Omental fat pad (tissue), 4 donors: ENCODE measurements around the gene STRIP1. TPM values are rescaled to one million over a fixed set of nuclear protein-coding genes. Genes with fewer than 3 reads are reported as not detected.

Experiments
- ATAC-seq: fragments of 150-250 bp; one replicate; pipeline ENCODE4 v1.9.1; 2016; ENCODE audit warnings: mild to moderate bottlenecking, moderate library complexity; ENCODE audit not compliant: low FRiP score
- DNase-seq: peaks from one replicate; pipeline ENCODE4 v3.0.0-alpha.2; 2019; ENCODE audit warnings: low spot score
- total RNA-seq, 4 donors: library from RNA; depleted of rRNA; stranded (reverse); fragments of >200 nt; gene quantifications; one replicate each; pipeline ENCODE4 v1.1.0, GENCODE V29; 2016
- TF ChIP-seq, protein P1 (sequence below), 3 donors: fragments of 450-650 bp; IDR thresholded peaks; one replicate each; pipeline ENCODE4 v1.5.1; 2016 to 2017; ENCODE audit warnings: antibody characterized with exemption in 3 of 3, mild to moderate bottlenecking in 3 of 3, moderate library complexity in 2 of 3

The STRIP1 gene
- total RNA-seq, 4 donors from 2014 or later: 36.7 to 50.7 (median 46.1) TPM

DNA sequence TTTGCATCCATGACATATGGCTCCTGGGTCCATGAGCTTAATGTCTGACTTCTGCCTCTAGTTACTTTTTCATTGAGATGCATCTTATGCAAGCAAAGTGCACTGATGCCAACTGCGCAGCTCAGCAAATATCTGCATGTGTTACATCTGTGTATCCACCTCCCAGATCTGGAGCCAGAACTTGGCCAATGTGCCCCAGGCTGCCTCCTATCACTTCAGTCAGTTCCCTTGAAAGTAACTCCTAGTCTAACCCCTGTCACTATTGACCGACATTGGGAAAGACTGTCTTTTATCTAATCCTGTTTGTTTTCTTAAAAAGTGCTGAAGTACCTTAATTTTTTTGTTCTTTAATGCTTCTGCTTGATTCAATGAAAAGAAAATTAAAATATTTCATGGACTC lies 58.6 kb downstream of the STRIP1 start:
- no peak for DNase-seq
- ATAC-seq: no peak
- TF ChIP-seq, protein P1, sequence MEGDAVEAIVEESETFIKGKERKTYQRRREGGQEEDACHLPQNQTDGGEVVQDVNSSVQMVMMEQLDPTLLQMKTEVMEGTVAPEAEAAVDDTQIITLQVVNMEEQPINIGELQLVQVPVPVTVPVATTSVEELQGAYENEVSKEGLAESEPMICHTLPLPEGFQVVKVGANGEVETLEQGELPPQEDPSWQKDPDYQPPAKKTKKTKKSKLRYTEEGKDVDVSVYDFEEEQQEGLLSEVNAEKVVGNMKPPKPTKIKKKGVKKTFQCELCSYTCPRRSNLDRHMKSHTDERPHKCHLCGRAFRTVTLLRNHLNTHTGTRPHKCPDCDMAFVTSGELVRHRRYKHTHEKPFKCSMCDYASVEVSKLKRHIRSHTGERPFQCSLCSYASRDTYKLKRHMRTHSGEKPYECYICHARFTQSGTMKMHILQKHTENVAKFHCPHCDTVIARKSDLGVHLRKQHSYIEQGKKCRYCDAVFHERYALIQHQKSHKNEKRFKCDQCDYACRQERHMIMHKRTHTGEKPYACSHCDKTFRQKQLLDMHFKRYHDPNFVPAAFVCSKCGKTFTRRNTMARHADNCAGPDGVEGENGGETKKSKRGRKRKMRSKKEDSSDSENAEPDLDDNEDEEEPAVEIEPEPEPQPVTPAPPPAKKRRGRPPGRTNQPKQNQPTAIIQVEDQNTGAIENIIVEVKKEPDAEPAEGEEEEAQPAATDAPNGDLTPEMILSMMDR (IDR thresholded peaks at IDR 0.05): no peak

DNA sequence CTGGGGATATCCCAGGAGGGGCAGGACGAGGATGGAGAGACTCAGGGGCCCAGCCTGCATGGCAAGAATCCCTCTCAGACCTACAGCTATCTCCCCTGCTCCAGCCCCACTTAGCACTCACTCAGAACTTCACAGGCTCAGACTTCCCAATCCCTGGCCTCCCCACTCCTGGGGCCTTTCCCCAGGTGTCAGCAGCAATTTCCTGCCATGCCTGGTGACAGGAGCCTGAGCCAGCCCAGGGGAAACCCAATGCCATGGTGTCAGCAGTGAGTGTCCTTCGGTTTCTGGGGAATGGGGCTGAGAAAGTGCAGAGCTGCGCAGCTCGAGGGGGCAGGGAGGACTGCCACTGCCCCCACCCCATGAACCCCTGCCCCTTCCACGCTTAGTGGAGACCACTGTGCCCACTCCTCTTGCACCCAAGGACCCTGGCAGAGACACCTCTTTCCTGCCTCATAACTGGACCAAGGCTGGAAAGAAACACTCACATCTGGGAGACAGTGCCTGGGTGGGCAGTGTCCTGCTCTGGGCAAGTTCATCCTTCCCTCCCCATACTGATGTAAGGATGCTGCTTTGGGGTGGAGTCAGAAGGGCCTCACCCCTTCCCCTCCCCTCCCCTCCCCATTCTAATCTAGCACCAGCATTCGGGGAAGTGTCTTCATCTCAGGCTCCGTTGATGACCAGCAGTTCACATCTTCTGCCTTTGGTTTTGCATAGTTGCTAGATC lies 60.7 kb downstream of the STRIP1 start:
- ATAC-seq (no peak), DNase-seq (no peak)
- TF ChIP-seq, protein P1 (IDR thresholded peaks at IDR 0.05): no peak

DNA sequence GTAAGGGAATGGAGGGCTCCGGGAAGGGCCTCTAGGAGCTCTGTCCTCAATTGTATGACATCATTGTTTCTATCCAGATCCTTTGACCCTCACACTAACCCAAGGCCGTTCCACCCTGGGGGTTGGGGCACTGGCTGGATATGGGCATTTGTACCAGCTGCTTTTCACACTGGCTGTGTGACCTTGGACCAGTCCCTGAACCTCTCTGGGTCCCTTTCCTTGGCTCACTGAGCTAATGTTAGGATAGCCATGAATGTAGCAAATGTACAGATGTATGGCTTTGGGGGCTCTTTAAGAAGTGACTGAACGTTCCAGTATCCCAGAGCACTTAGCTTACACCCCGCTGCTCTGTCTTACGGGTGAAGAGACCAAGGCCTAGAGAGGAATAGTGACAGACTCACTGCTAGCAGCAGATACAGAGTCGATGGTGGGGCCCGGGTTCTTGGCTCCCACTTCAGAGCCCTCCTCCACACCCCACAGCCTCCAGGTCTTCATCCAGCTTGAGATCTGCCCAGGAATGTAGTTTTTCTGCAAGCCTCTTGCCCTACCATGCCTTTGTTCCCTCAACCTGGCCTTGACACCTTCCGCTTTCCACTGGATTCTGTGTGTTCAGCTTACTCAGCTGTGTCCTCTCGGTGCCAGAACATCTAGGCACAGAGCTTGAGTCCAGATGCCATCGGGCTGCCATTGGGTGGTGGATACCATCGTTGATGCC lies 63.2 kb downstream of the STRIP1 start:
- ATAC-seq: no peak
- DNase-seq: no peak
- TF ChIP-seq, protein P1 (IDR thresholded peaks at IDR 0.05): no peak

DNA sequence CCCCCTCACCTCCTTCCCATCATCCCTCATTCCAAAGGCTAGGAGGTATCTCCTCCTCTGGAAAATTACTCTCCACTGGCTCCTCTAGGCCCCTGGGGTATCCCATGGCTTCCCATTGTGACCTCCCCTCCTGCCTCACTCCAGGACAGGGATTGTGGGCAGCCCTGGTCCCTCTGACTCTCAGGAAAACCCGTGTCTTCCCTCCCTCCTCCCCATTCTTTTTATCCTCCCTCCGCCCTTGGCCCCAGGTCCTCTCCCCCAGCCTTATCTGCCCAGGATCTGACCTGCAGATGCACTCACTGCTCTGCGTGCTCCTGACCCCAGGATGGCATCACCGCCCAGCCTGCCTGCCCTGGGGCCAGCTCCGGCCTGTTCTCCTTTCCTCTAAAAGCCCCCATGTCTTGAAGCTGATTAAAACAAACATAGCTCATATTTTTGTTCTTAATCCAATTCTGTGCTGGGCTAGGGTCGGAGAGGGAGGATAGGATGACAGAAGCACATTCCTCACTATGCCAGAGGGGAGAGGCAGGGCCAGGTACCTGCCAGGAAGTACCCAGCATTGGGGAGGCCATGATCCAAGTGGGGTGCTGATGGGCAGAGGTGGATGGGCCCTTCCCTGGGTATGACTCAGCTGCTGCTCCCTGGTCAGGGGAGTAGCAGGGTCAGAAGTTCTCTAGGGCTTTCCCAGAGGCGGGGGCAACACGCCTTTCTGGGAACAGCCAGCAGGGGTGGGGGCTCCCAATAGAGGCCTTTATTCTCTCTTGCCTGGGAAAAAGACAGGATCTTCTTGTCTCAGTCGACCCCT lies 64.0 kb downstream of the STRIP1 start:
- DNase-seq: no peak
- TF ChIP-seq, protein P1 (IDR thresholded peaks at IDR 0.05): no peak
- peak; percentile 55 for ATAC-seq

DNA sequence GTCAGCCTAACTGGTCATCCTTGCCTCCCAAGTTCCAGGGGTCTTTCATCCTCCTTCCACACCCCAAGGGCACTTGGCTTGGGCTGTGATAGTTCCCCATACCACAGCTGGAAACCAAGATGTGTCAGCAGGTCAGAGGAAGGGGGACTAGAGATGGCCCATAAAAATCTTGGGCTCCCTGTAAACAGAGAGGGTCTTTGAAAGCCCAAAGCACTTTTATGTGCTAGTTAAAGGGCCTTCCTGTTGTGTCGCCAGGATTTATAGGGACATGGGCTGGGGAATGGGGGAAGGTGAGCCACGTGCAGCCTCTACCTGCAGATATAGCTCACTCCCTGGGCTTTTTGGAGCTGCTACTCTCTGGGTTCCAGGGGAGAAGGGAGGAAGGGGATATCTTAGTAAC lies 65.9 kb downstream of the STRIP1 start:
- no peak for DNase-seq
- ATAC-seq: no peak
- TF ChIP-seq, protein P1 (IDR thresholded peaks at IDR 0.05): no peak

DNA sequence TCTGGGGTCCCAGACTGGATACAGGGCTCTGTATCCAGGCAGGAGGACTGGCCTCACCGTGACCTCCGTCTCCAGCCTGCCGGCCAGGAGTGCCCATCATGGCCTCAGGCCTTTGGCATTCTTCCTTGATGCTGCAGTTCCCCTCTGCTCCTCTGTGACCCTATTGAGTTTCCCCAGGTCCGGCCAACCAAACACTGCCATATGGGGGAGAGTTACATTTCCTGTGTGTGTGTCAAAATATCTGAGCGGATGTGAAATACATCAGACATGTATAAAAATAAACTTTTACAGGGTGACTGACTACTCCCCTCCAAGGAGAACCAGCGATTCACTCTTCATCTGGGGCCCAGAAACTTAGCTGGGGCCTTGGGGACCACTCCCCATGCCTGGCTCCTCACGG lies 67.7 kb downstream of the STRIP1 start:
- TF ChIP-seq, protein P1 (IDR thresholded peaks at IDR 0.05): no peak
- ATAC-seq: no peak
- no peak for DNase-seq

Other genes with a start within 250 kb of the STRIP1 start
- gene CSF1, start 123.8 kb upstream of the STRIP1 start, total RNA-seq: 100 to 1,000 TPM; 103 to 158 (median 118) TPM
- gene AHCYL1, start 49.9 kb upstream of the STRIP1 start, total RNA-seq: 100 to 1,000 TPM in 2 of 4 donors, 10 to 100 TPM in 2; 76.0 to 107 (median 95.8) TPM
- not detected for gene ALX3, start 36.0 kb downstream of the STRIP1 start, total RNA-seq
- gene UBL4B, start 77.8 kb downstream of the STRIP1 start, total RNA-seq: under 1 TPM in 2 of 4 donors, not detected in 2; 0.46 to 0.63 TPM
- gene SLC6A17, start 115.9 kb downstream of the STRIP1 start, total RNA-seq: under 1 TPM in 3 of 4 donors, not detected in 1; 0.06 to 0.19 (median 0.12) TPM
- gene KCNC4, start 175.7 kb downstream of the STRIP1 start, total RNA-seq: 10 to 100 TPM in 1 of 4 donors, 1 to 10 TPM in 3; 4.4 to 12.0 (median 6.7) TPM